H1 (cell line): ENCODE data around the gene TTC28. TPM values are rescaled to one million over a fixed set of nuclear protein-coding genes. Genes with fewer than 3 reads are reported as not detected.

ENCODE experiments used
- CTCF ChIA-PET: fragments of 300-600 bp; sonication (Branson Sonifier 250); formaldehyde crosslinking; loops from one replicate; lab custom pipeline; 2021; ENCODE audit not compliant: partially characterized antibody; lab: Charles Lee
- POLR2A ChIA-PET: fragments of 300-600 bp; sonication (Branson Sonifier 250); formaldehyde crosslinking; loops from one replicate; lab custom pipeline; 2021; ENCODE audit warnings: inconsistent platforms; ENCODE audit not compliant: partially characterized antibody; lab: Charles Lee
- DNase-seq, 2 experiments: peaks; one replicate each; pipeline versions ENCODE4 v3.0.0 to v3.0.0-alpha.2; 2010 to 2022; ENCODE audit warnings: low spot score in 2 of 2, low read depth in 1 of 2, mixed read lengths in 1 of 2
- FAIRE-seq: peaks from 2 replicates; lab custom pipeline; 2011; peaks lifted over from hg19 to GRCh38; lab: Jason Lieb, UNC
- H2AFZ ChIP-seq: 2 replicates; pipeline ENCODE4 v1.8.1; 2012; ENCODE audit warnings: low read length, inconsistent platforms
- H2AK5ac ChIP-seq: 2 replicates; pipeline ENCODE4 v1.6.1; 2013; ENCODE audit warnings: low read depth, low read length
- H2BK120ac ChIP-seq: replicated peaks from 2 replicates; pipeline ENCODE3; 2013; ENCODE audit warnings: low read depth, low read length, inconsistent platforms
- H2BK12ac ChIP-seq: 2 replicates; pipeline ENCODE4 v1.6.1; 2013; ENCODE audit warnings: low read depth, low read length
- H2BK15ac ChIP-seq: 2 replicates; pipeline ENCODE4 v1.6.1; 2013; ENCODE audit warnings: low read length
- H2BK20ac ChIP-seq: 2 replicates; pipeline ENCODE4 v1.6.1; 2013; ENCODE audit warnings: low read length
- H2BK5ac ChIP-seq: 2 replicates; pipeline ENCODE4 v1.6.1; 2013; ENCODE audit warnings: low read depth, low read length
- H3K14ac ChIP-seq: 2 replicates; pipeline ENCODE4 v1.6.1; 2013; ENCODE audit warnings: inconsistent platforms; ENCODE audit not compliant: insufficient read length
- H3K18ac ChIP-seq: 2 replicates; pipeline ENCODE4 v1.6.1; 2013; ENCODE audit warnings: low read length; ENCODE audit errors: extremely low read depth
- H3K23ac ChIP-seq: 2 replicates; pipeline ENCODE4 v1.6.1; 2013; ENCODE audit warnings: inconsistent platforms; ENCODE audit not compliant: insufficient read length
- H3K23me2 ChIP-seq: 2 replicates; pipeline ENCODE4 v1.6.1; 2013; ENCODE audit warnings: low read depth, low read length
- H3K27ac ChIP-seq: 2 replicates; pipeline ENCODE4 v1.6.1; 2011; ENCODE audit warnings: low read depth, low read length, inconsistent platforms
- H3K27me3 ChIP-seq, 4 experiments: replicated peaks in 1 of 4; 1 replicate in 1 of 4; 2 replicates in 3 of 4; pipeline versions ENCODE4 v1.6.1 to v1.8.1; 2011 to 2013; ENCODE audit warnings: low read length in 3 of 4, mild to moderate bottlenecking in 3 of 4, inconsistent platforms in 2 of 4, mixed read lengths in 2 of 4, moderate library complexity in 1 of 4; ENCODE audit not compliant: control insufficient read depth in 3 of 4, insufficient read depth in 3 of 4; ENCODE audit errors: extremely low read depth in 1 of 4
- H3K36me3 ChIP-seq, 4 experiments: 2 replicates each; pipeline versions ENCODE4 v1.6.1 to v1.8.1; 2011 to 2013; ENCODE audit warnings: mild to moderate bottlenecking in 4 of 4, low read length in 3 of 4, moderate library complexity in 2 of 4, control low read depth in 1 of 4, inconsistent platforms in 1 of 4; ENCODE audit not compliant: insufficient read depth in 4 of 4, control insufficient read depth in 2 of 4
- H3K4ac ChIP-seq: replicated peaks from 2 replicates; pipeline ENCODE3; 2013; ENCODE audit warnings: low read length, low read depth, mixed read lengths, inconsistent platforms; ENCODE audit not compliant: insufficient read length
- H3K4me1 ChIP-seq, 4 experiments: replicated peaks in 1 of 4; 1 replicate in 1 of 4; 2 replicates in 3 of 4; pipeline versions ENCODE4 v1.6.1 to v1.8.1; 2011 to 2013; ENCODE audit warnings: low read length in 3 of 4, inconsistent platforms in 2 of 4, mixed read lengths in 1 of 4; ENCODE audit not compliant: insufficient read depth in 4 of 4, control insufficient read depth in 3 of 4
- H3K4me2 ChIP-seq, 2 experiments: 2 replicates each; pipeline versions ENCODE4 v1.6.1 to v1.8.1; 2011 to 2013; ENCODE audit warnings: low read depth in 2 of 2, low read length in 2 of 2, control low read depth in 1 of 2, inconsistent platforms in 1 of 2, mild to moderate bottlenecking in 1 of 2; ENCODE audit not compliant: insufficient read depth in 1 of 2
- H3K4me3 ChIP-seq, 4 experiments: fragments of 200-600, 300-600 bp in 1 of 4; sonication (generic), shearing (Covaris generic), sonication (Bioruptor Twin) in 1 of 4; 2 replicates each; pipeline versions ENCODE4 v1.5.1 to v1.8.1; 2011 to 2016; ENCODE audit warnings: low read length in 4 of 4, low read depth in 3 of 4, control low read depth in 2 of 4, inconsistent platforms in 2 of 4, mild to moderate bottlenecking in 2 of 4, mixed read lengths in 1 of 4, moderate library complexity in 1 of 4; ENCODE audit not compliant: insufficient read depth in 2 of 4; ENCODE audit errors: extremely low read depth in 1 of 4
- H3K56ac ChIP-seq: replicated peaks from 2 replicates; pipeline ENCODE3; 2013; ENCODE audit warnings: low read depth, mild to moderate bottlenecking, mixed read lengths, low read length, inconsistent platforms; ENCODE audit not compliant: insufficient read length
- H3K79me1 ChIP-seq: 2 replicates; pipeline ENCODE4 v1.6.1; 2013; ENCODE audit warnings: low read depth, low read length, control low read depth
- H3K79me2 ChIP-seq, 2 experiments: 2 replicates each; pipeline versions ENCODE4 v1.6.1 to v1.8.1; 2012 to 2013; ENCODE audit warnings: low read length in 2 of 2, mild to moderate bottlenecking in 2 of 2, inconsistent platforms in 1 of 2; ENCODE audit not compliant: insufficient read depth in 2 of 2, control insufficient read depth in 1 of 2
- H3K9ac ChIP-seq, 4 experiments: replicated peaks in 1 of 4; 1 replicate in 1 of 4; 2 replicates in 3 of 4; pipeline versions ENCODE4 v1.6.1 to v1.8.1; 2011 to 2013; ENCODE audit warnings: low read depth in 3 of 4, low read length in 3 of 4, control low read depth in 2 of 4, mild to moderate bottlenecking in 2 of 4, moderate library complexity in 2 of 4, inconsistent platforms in 1 of 4; ENCODE audit errors: extremely low read depth in 1 of 4
- H3K9me3 ChIP-seq, 2 experiments: 2 replicates each; pipeline versions ENCODE4 v1.6.1 to v1.8.1; 2012 to 2013; ENCODE audit warnings: mild to moderate bottlenecking in 2 of 2, moderate library complexity in 2 of 2, control low read depth in 1 of 2, inconsistent platforms in 1 of 2, low read depth in 1 of 2, low read length in 1 of 2, mixed read lengths in 1 of 2; ENCODE audit not compliant: insufficient read depth in 2 of 2
- H4K20me1 ChIP-seq, 2 experiments: replicated peaks in 1 of 2; 2 replicates each; pipeline versions ENCODE3 to v1.8.1; 2011 to 2013; ENCODE audit warnings: inconsistent platforms in 2 of 2, low read length in 2 of 2, mild to moderate bottlenecking in 1 of 2; ENCODE audit not compliant: insufficient read depth in 2 of 2, control insufficient read depth in 1 of 2
- H4K5ac ChIP-seq: 2 replicates; pipeline ENCODE4 v1.6.1; 2013; ENCODE audit warnings: low read length, low read depth, mixed read lengths, inconsistent platforms; ENCODE audit not compliant: insufficient read length
- H4K8ac ChIP-seq: 2 replicates; pipeline ENCODE4 v1.8.0; 2013; ENCODE audit warnings: mild to moderate bottlenecking, moderate library complexity, low read length, inconsistent platforms; ENCODE audit not compliant: insufficient read depth; ENCODE audit errors: extremely low read depth
- H4K91ac ChIP-seq: replicated peaks from 2 replicates; pipeline ENCODE3; 2013; ENCODE audit warnings: low read length, mixed read lengths, inconsistent platforms; ENCODE audit not compliant: insufficient read length
- BCL11A ChIP-seq, 2 experiments: IDR thresholded peaks; one replicate each; pipeline ENCODE4 v1.6.1; 2011; ENCODE audit warnings: low read depth in 2 of 2, low read length in 2 of 2, mild to moderate bottlenecking in 2 of 2
- HDAC6 ChIP-seq: IDR thresholded peaks from one replicate; pipeline ENCODE4 v1.7.1; 2012; ENCODE audit warnings: low read depth, mild to moderate bottlenecking, inconsistent platforms, low read length, moderate library complexity
- MAX ChIP-seq: IDR thresholded peaks from 2 replicates; pipeline ENCODE4 v1.6.1; 2012; ENCODE audit warnings: inconsistent platforms
- POLR2A ChIP-seq, 2 experiments: IDR thresholded peaks; 1 replicate in 1 of 2; 2 replicates in 1 of 2; pipeline ENCODE4 v1.6.1; 2011; ENCODE audit warnings: low read depth in 2 of 2, low read length in 2 of 2, mild to moderate bottlenecking in 2 of 2; ENCODE audit errors: control extremely low read depth in 1 of 2
- SIRT6 ChIP-seq: IDR thresholded peaks from one replicate; pipeline ENCODE4 v1.7.1; 2012; ENCODE audit warnings: low read length, inconsistent platforms
- SIX5 ChIP-seq: IDR thresholded peaks from 2 replicates; pipeline ENCODE4 v1.6.1; 2011; ENCODE audit warnings: mild to moderate bottlenecking, low read depth, low read length
- SRF ChIP-seq: IDR thresholded peaks from 2 replicates; pipeline ENCODE4 v1.6.1; 2011; ENCODE audit warnings: mild to moderate bottlenecking, low read depth, low read length, moderate library complexity
- TAF7 ChIP-seq: optimal IDR thresholded peaks from 2 replicates; pipeline ENCODE3; 2011; ENCODE audit warnings: low read depth, mild to moderate bottlenecking, inconsistent platforms, low read length, moderate library complexity, borderline replicate concordance
- TEAD4 ChIP-seq: IDR thresholded peaks from 2 replicates; pipeline ENCODE4 v1.6.1; 2012; ENCODE audit warnings: low read depth, low read length, inconsistent platforms, mixed read lengths
- WGBS, 2 experiments: shearing (Covaris generic) in 1 of 2; methylation state at CpG; one replicate each; pipeline versions ENCODE4 v1.1.6 to v1.1.7; 2013 to 2015; ENCODE audit warnings: low lambda C conversion rate in 2 of 2, mixed read lengths in 2 of 2, inconsistent platforms in 1 of 2, low coverage in 1 of 2, missing lambda C conversion rate in 1 of 2; ENCODE audit not compliant: insufficient replicate concordance in 2 of 2, insufficient coverage in 1 of 2, insufficient read length in 1 of 2; ENCODE audit errors: extremely low coverage in 1 of 2, missing lambda C conversion rate in 1 of 2; 5-methylcytosine and 5-hydroxymethylcytosine counted together
- polyA plus RNA-seq, 7 experiments: library from polyadenylated mRNA; depleted of rRNA in 3 of 7; stranded (reverse) in 5 of 7; unstranded in 2 of 7; fragments of >200 nt in 5 of 7; fragments of 200-250 nt in 2 of 7; gene quantifications; 1 replicate in 5 of 7; 2 replicates in 1 of 7; 4 replicates in 1 of 7; pipeline versions ENCODE4 v1.2.1 to v1.2.3, GENCODE V29; 2011 to 2013; ENCODE audit warnings: missing spikeins in 2 of 7, mixed read lengths in 2 of 7
- total RNA-seq: library from RNA; stranded (reverse); fragmentation: NEBNext Ultra II Directional; extraction: Animal tissue kit (Norgen Biotek cat#: 25700); gene quantifications from 2 replicates; pipeline ENCODE4 v1.2.1, GENCODE V29; 2021
- TF ChIP-seq, protein P1 (sequence below): IDR thresholded peaks from 2 replicates; pipeline ENCODE4 v1.6.1; 2012; ENCODE audit warnings: low read length, inconsistent platforms

TTC28 gene
- total and polyA plus RNA-seq, 2 of the 8 experiments (the other 6 are each of a cell fraction or from before 2014, with no cell fraction given) = 2.6 to 12.6 TPM

GRCh38 chr22:28208036-28208435 is 471.6 kb downstream of the TTC28 start:
- ChIA-PET POLR2A (no interaction called here), CTCF (interaction anchor here (1.0 kb wide), 1 partner anchor 188 kb away, joined by 3 read pairs; no protein-coding TSS in a partner anchor)
- Histone ChIP-seq H2BK20ac (no peak overlapping the region), H3K9ac (no peak overlapping the region), H4K5ac (no peak overlapping the region), H3K9me3 (no peaks in the 10 kb centered on the region), H3K4ac (no peak overlapping the region), H3K23ac (no peak overlapping the region), H3K18ac (no peak overlapping the region), H3K4me3 (no peak overlapping the region), H2BK5ac (no peak overlapping the region), H3K79me1 (no peaks in the 10 kb centered on the region), H3K79me2 (no peaks in the 10 kb centered on the region), H3K23me2 (no peaks in the 10 kb centered on the region), H2BK15ac (no peak overlapping the region), H4K91ac (no peak overlapping the region), H3K4me1 (peaks cover 0 to 9% (median 3%) of the 10 kb centered on the region in 4 experiments; a peak in 4 of 7 replicates), H2AFZ (no peak overlapping the region), H3K36me3 (no peaks in the 10 kb centered on the region), H3K4me2 (no peak overlapping the region), H3K56ac (no peak overlapping the region), H3K27me3 (peaks cover 0 to 3% (median 1%) of the 10 kb centered on the region in 4 experiments; a peak in 4 of 7 replicates), H3K27ac (no peak overlapping the region), H3K14ac (no peak overlapping the region), H2BK120ac (no peak overlapping the region), H2AK5ac (no peak overlapping the region), H4K20me1 (peaks cover 0 to 2% of the 10 kb centered on the region in 2 experiments), H4K8ac (no peak overlapping the region), H2BK12ac (no peak overlapping the region)
- 97% methylated on average over 2 of the region's 2 CpGs; no CpG with 5 or more reads in 1 of the 2 experiments for WGBS, 2 experiments
- no peak for DNase-seq
- no peak for TF ChIP-seq HDAC6
- no peak for TF ChIP-seq TAF7
- TF ChIP-seq POLR2A (IDR thresholded peaks at IDR 0.05; ENCODE audit: control extremely low read depth in 1 of 2, low read depth in 2 of 2, low read length in 2 of 2) = no peak
- TF ChIP-seq BCL11A (IDR thresholded peaks at IDR 0.05; ENCODE audit: low read depth in 2 of 2, low read length in 2 of 2) = no peak
- no peak for TF ChIP-seq SIRT6
- no peak for TF ChIP-seq SIX5
- TF ChIP-seq TEAD4 = no peak
- no peak for TF ChIP-seq SRF
- no peak for TF ChIP-seq MAX
- TF ChIP-seq, protein P1, sequence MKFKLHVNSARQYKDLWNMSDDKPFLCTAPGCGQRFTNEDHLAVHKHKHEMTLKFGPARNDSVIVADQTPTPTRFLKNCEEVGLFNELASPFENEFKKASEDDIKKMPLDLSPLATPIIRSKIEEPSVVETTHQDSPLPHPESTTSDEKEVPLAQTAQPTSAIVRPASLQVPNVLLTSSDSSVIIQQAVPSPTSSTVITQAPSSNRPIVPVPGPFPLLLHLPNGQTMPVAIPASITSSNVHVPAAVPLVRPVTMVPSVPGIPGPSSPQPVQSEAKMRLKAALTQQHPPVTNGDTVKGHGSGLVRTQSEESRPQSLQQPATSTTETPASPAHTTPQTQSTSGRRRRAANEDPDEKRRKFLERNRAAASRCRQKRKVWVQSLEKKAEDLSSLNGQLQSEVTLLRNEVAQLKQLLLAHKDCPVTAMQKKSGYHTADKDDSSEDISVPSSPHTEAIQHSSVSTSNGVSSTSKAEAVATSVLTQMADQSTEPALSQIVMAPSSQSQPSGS = no peak
- FAIRE-seq = no peak
